HEK293T (cell line): ENCODE data around the gene GLIS2.

ENCODE experiments used
- FOXA1 ChIP-seq: fragments of 450-650 bp; IDR thresholded peaks from 2 replicates; pipeline ENCODE4 v1.6.1; 2016; ENCODE audit warnings: mild to moderate bottlenecking
- SP1 ChIP-seq: fragments of 450-650 bp; IDR thresholded peaks from 2 replicates; pipeline ENCODE4 v1.6.1; 2017
- SUZ12 ChIP-seq: fragments of 450-650 bp; IDR thresholded peaks from 2 replicates; pipeline ENCODE4 v1.6.1; 2016; ENCODE audit warnings: mild to moderate bottlenecking

GRCh38 chr16:4295581-4295980, 20.3 kb upstream of the GLIS2 start:
- TF ChIP-seq FOXA1 (no peak), SUZ12 (no peak), SP1 (no peak)
